GM19193 (cell line): Measurements from ENCODE around the gene NMNAT2.

Experiments used
- POLR2A ChIP-seq: IDR thresholded peaks from 4 replicates; pipeline ENCODE4 v1.6.1; 2011; ENCODE audit not compliant: insufficient read depth, insufficient read length; ENCODE audit errors: extremely low read depth

NMNAT2 gene

DNA sequence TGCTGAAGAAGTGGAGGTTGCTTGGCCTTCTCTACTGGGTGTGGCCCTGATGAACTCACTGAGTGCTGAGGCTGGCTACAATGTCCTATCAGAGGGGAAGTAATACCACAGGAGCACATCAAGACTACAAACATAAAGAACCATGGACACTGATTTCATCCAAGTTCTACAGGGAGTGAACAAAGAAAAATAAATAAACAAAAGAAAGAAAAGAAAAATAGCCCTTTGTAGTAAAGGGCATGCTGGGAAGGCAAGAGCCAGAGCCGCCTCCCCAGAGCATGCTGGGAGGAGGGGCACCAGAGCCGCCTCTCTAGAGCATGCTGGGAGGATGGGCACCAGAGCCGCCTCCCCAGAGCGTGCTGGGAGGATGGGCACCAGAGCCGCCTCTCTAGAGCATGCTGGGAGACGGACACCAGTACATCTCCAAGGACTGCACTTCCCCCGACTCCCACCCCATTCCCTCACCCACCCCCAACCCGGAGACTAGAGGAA lies 166.2 kb downstream of the NMNAT2 start:
- TF ChIP-seq POLR2A, result no peak

DNA sequence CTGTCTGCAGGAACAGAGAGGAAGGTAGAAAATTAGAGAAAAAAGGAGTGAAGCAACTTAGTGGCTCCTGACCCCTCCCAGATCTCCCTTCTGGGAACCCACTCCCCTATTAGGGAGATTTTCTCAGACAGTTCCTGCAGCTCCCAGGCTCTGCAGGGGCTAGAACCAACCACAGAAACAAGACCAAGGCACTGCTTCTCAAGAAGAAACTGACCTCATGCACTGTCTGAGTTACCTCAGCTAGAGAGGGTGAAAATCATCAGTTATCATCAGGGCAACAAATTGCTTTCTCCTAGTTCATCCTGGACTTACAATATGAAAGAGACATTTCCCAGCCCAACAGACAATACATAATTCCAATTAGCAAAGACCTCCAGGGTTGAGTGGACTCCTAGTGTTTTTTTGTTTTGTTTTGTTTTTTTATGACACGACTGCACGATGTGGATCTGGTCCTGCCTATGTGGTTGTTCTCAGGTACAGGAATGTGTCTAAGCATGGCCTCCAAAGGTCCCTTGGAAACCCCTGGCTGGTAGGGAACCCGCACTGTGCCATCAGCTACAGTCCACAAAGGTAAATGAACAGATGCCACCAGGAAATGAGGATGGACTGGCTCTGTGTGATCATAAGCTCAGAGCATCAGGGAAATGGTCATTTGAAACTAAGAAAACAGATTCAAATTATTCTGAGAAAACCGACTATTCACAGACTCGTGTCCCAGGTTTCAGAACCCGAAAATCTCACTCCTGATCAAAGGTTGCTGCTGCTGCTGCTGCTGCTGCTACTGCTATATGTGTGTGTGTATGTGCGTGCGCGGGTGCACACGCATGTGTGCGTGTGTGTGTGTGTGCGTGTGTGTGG lies 166.8 kb downstream of the NMNAT2 start:
- no peak for TF ChIP-seq POLR2A

DNA sequence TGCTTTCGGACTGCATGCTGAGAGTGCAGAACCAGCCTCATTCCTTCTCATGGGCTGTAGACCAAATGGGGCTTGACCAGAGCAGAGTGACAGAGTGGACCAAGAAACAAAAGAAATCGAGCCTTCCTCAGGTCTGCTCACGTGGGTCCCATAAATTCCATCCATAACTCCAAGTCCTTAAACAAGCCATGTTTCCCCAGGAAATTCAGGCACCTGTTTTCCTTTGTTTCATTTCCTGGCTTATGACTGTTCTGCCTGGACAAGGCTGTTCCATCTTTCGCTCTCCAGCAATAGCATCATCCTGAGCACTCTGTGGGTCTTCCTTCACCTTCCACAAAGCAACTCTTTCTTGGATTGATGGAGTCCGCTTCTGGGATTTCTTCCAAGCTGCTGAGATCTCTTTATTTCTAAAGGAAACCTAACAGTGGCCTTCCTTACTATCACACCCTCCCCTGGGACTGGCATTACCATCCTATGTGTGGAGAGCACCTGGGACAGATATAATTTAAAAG lies 168.2 kb downstream of the NMNAT2 start:
- TF ChIP-seq POLR2A, result no peak

- TF ChIP-seq POLR2A, result no peak
Observed at GRCh38 chr1:183248989-183249691, 169.0 kb downstream of the NMNAT2 start.

GRCh38 chr1:183247931-183248330 lies 170.2 kb downstream of the NMNAT2 start:
- no peak for TF ChIP-seq POLR2A

GRCh38 chr1:183247484-183247883 lies 170.7 kb downstream of the NMNAT2 start:
- no peak for TF ChIP-seq POLR2A

GRCh38 chr1:183247066-183247465 lies 171.1 kb downstream of the NMNAT2 start:
- TF ChIP-seq POLR2A, result no peak

DNA sequence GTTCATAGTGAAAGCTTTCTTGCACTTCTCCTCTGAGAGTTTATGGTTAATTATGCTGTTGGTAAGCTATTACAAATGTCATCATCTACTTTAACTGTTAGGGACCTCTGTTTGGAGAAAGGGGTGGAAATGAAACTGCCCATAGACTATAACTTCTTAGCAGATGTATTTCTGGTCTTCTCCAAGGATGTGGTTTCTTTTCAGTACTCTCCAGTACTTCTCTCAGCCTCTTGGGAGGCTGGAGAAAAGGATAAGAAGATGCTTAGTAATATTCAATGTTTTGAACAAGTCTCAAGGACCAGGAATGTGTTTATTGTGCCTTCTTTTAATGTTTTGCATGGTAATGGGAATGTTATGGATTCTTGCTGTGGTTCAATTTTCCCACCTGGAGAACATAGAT lies 171.7 kb downstream of the NMNAT2 start:
- TF ChIP-seq POLR2A, result no peak

- TF ChIP-seq POLR2A, result no peak
Observed at GRCh38 chr1:183245357-183245756, 172.8 kb downstream of the NMNAT2 start.

GRCh38 chr1:183244466-183244865 lies 173.7 kb downstream of the NMNAT2 start:
- no peak for TF ChIP-seq POLR2A

DNA sequence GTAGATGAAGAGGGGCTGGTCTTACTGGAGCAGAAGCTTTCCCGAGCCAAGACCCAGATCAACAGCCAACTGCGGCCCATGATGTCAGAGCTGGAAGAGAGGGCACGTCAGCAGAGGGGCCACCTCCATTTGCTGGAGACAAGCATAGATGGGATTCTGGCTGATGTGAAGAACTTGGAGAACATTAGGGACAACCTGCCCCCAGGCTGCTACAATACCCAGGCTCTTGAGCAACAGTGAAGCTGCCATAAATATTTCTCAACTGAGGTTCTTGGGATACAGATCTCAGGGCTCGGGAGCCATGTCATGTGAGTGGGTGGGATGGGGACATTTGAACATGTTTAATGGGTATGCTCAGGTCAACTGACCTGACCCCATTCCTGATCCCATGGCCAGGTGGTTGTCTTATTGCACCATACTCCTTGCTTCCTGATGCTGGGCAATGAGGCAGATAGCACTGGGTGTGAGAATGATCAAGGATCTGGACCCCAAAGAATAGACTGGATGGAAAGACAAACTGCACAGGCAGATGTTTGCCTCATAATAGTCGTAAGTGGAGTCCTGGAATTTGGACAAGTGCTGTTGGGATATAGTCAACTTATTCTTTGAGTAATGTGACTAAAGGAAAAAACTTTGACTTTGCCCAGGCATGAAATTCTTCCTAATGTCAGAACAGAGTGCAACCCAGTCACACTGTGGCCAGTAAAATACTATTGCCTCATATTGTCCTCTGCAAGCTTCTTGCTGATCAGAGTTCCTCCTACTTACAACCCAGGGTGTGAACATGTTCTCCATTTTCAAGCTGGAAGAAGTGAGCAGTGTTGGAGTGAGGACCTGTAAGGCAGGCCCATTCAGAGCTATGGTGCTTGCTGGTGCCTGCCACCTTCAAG lies 174.8 kb downstream of the NMNAT2 start:
- no peak for TF ChIP-seq POLR2A

DNA sequence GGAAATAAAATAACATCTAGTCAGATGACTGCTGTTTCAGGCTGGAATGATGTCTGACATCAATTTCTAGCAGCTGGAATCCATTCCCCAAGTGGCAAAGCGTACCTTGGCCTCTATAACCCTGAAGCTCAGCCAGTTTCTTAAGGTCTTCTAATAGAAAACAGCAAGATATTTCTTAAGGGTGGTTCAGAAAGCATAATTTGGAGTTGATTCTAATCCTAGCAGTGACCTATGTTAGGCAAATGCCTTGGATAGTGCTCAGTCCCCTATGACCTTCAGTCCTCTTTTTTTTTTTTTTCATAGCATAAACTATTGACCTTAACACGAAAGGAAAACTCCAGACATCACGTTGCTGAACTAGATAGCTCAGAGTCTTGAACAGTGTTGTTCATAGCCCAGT lies 175.6 kb downstream of the NMNAT2 start:
- TF ChIP-seq POLR2A, result no peak

DNA sequence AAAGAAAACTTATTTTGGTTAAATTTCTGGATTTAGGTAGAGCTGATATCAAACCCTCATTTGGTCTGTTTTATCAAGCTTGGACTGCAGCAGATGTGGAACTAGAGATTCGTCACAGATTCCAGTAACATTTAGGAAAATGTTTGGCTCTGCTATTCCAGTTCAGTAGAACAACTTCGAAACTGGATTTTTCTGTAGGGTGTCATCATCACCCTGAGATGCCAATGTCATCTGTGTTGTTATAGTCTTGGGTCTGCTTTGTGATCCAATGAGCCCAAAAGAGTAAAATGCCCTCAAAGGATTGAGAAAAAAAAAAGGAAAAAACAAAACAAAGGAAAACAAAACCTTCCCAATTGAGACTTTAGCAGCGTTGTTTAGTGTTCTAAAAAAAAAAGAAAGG lies 176.7 kb downstream of the NMNAT2 start:
- TF ChIP-seq POLR2A, result no peak

- no peak for TF ChIP-seq POLR2A
Observed at GRCh38 chr1:183240526-183240825, 177.7 kb downstream of the NMNAT2 start.

GRCh38 chr1:183239793-183240525 lies 178.2 kb downstream of the NMNAT2 start:
- TF ChIP-seq POLR2A, result no peak

DNA sequence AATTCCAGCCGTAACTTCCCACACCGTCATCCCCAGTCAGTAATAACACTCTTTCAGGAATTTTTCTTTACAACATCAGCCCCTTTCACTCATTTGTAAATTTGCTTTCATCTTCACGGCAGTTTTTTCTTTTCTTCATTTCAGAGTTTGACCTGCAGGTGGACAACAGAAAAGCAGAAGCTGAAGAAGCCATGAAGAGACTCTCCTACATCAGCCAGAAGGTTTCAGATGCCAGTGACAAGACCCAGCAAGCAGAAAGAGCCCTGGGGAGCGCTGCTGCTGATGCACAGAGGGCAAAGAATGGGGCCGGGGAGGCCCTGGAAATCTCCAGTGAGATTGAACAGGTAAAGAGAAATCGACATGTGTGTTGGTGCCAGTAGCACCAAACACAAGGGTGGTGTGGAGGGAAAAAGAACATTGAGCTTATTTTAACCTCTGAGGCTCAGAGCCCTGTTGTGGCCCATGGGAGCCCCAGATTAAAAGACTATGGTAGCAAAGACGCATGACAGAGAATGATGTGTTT lies 178.9 kb downstream of the NMNAT2 start:
- TF ChIP-seq POLR2A, result no peak
